ENCODE results near the gene PLA2G2E. TPM values are rescaled to one million over a fixed set of nuclear protein-coding genes. Genes with fewer than 3 reads are reported as not detected.

The PLA2G2E gene
- total and polyA plus RNA-seq, 4 donors, result not detected

DNA sequence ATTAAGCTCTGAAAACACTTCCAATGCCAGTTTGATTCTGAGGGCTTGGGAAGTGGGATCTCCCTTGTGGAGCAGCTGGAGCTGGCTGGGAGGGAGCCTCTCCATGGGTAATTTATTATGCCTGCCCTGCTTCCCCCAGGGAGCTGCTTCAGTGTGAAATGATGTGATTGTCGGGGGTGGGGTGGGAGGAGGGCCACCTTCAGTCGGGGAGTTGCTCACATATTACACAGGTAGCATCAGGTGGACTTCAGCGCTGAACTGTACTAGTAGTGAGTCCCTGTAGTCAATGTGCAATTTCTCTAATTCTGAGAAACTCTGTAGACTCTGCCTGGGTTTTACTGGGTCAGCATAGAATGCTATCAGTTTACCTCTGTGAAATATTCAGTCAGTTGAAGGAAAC, 12.8 kb downstream of the PLA2G2E start:
- no peak for TF ChIP-seq EGR1 (IDR thresholded peaks at IDR 0.05; ENCODE audit: low read depth in 2 of 2)
- TF ChIP-seq REST (IDR thresholded peaks at IDR 0.05), result no peak
- no peak for TF ChIP-seq FOXA1 (IDR thresholded peaks at IDR 0.05)
- TF ChIP-seq, protein P1, sequence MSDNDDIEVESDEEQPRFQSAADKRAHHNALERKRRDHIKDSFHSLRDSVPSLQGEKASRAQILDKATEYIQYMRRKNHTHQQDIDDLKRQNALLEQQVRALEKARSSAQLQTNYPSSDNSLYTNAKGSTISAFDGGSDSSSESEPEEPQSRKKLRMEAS (IDR thresholded peaks at IDR 0.05), result no peak
- no peak for TF ChIP-seq RXRA (IDR thresholded peaks at IDR 0.05)
- TF ChIP-seq TAF1 (conservative IDR thresholded peaks at IDR 0.05), result no peak
- no peak for TF ChIP-seq ZBTB33 (IDR thresholded peaks at IDR 0.05)
- no peak for TF ChIP-seq FOXA2 (IDR thresholded peaks at IDR 0.05)
- TF ChIP-seq GABPA (IDR thresholded peaks at IDR 0.05 in 1 of 2, conservative IDR thresholded peaks at IDR 0.05 in 1 of 2), result no peak
- TF ChIP-seq JUND (IDR thresholded peaks at IDR 0.05), result no peak
- no peak for TF ChIP-seq SP1 (IDR thresholded peaks at IDR 0.05)
- no peak for TF ChIP-seq HNF4A (conservative IDR thresholded peaks at IDR 0.05)
- no peak for TF ChIP-seq ATF3 (IDR thresholded peaks at IDR 0.05)
- TF ChIP-seq, protein P2, sequence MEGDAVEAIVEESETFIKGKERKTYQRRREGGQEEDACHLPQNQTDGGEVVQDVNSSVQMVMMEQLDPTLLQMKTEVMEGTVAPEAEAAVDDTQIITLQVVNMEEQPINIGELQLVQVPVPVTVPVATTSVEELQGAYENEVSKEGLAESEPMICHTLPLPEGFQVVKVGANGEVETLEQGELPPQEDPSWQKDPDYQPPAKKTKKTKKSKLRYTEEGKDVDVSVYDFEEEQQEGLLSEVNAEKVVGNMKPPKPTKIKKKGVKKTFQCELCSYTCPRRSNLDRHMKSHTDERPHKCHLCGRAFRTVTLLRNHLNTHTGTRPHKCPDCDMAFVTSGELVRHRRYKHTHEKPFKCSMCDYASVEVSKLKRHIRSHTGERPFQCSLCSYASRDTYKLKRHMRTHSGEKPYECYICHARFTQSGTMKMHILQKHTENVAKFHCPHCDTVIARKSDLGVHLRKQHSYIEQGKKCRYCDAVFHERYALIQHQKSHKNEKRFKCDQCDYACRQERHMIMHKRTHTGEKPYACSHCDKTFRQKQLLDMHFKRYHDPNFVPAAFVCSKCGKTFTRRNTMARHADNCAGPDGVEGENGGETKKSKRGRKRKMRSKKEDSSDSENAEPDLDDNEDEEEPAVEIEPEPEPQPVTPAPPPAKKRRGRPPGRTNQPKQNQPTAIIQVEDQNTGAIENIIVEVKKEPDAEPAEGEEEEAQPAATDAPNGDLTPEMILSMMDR (IDR thresholded peaks at IDR 0.05; ENCODE audit: low read depth, low read length, missing input control), result no peak
- no peak for TF ChIP-seq NR2F2 (IDR thresholded peaks at IDR 0.05)
- TF ChIP-seq YY1 (IDR thresholded peaks at IDR 0.05), result no peak
- Histone ChIP-seq H3K4me1 (ENCODE audit: control insufficient read depth in 4 of 4, insufficient read depth in 4 of 4, low read length in 3 of 4) (no peaks in the 10 kb centered on the region), H3K27ac (ENCODE audit: low read depth in 1 of 2, low read length in 2 of 2) (no peak overlapping the region), H3K9me3 (ENCODE audit: control insufficient read depth in 4 of 4, low read length in 3 of 4) (no peaks in the 10 kb centered on the region), H3K4me3 (ENCODE audit: low read depth in 1 of 3, low read length in 3 of 3) (no peak overlapping the region), H3K9ac (ENCODE audit: low read depth in 1 of 2, low read length in 2 of 2) (no peak overlapping the region), H3K36me3 (ENCODE audit: control insufficient read depth in 4 of 4, insufficient read depth in 3 of 4, low read depth in 1 of 4, low read length in 3 of 4) (peaks cover 13 to 71% (median 39%) of the 10 kb centered on the region in 4 donors), H3K27me3 (ENCODE audit: control insufficient read depth in 4 of 4, insufficient read depth in 4 of 4, low read length in 3 of 4) (no peaks in the 10 kb centered on the region)
- 94% methylated on average over 3 of the region's 3 CpGs for WGBS
- DNase-seq (ENCODE audit: low spot score), result no peak

- 93% methylated on average over 3 of the region's 3 CpGs for WGBS
Measured at GRCh38 chr1:19909971-19910370, 13.4 kb downstream of the PLA2G2E start.

More at GRCh38 chr1:19909971-19910370, 13.4 kb downstream of the PLA2G2E start:
- DNase-seq (ENCODE audit: low spot score), result no peak
- no peak for TF ChIP-seq JUND (IDR thresholded peaks at IDR 0.05)
- TF ChIP-seq, protein P2 (IDR thresholded peaks at IDR 0.05; ENCODE audit: low read depth, low read length, missing input control), result no peak
- Histone ChIP-seq H3K36me3 (ENCODE audit: control insufficient read depth in 4 of 4, insufficient read depth in 3 of 4, low read depth in 1 of 4, low read length in 3 of 4) (peaks cover 13 to 73% (median 40%) of the 10 kb centered on the region in 4 donors), H3K4me1 (ENCODE audit: control insufficient read depth in 4 of 4, insufficient read depth in 4 of 4, low read length in 3 of 4) (no peaks in the 10 kb centered on the region), H3K9me3 (ENCODE audit: control insufficient read depth in 4 of 4, low read length in 3 of 4) (no peaks in the 10 kb centered on the region), H3K9ac (ENCODE audit: low read depth in 1 of 2, low read length in 2 of 2) (no peak overlapping the region), H3K27ac (ENCODE audit: low read depth in 1 of 2, low read length in 2 of 2) (no peak overlapping the region), H3K27me3 (ENCODE audit: control insufficient read depth in 4 of 4, insufficient read depth in 4 of 4, low read length in 3 of 4) (no peaks in the 10 kb centered on the region), H3K4me3 (ENCODE audit: low read depth in 1 of 3, low read length in 3 of 3) (no peak overlapping the region)
